OCI-LY1 (cell line): Measurements from ENCODE around the gene TMOD2.

ENCODE experiments used
- CTCF ChIP-seq: fragments of 200-600 bp; sonication (generic), shearing (Covaris generic); IDR thresholded peaks from 2 replicates; pipeline ENCODE4 v1.5.1; 2017; ENCODE audit warnings: mild to moderate bottlenecking, antibody characterized with exemption, low read length, moderate library complexity, mixed read lengths
- EZH2 ChIP-seq: fragments of 200-600 bp; sonication (generic), shearing (Covaris generic); IDR thresholded peaks from 2 replicates; pipeline ENCODE4 v1.8.0; 2017; ENCODE audit warnings: borderline replicate concordance, mixed run types, mild to moderate bottlenecking, antibody characterized with exemption, low read length, moderate library complexity, mixed read lengths

GRCh38 chr15:51846066-51846462 lies 94.7 kb downstream of the TMOD2 start:
- TF ChIP-seq CTCF (no peak), EZH2 (no peak)
